ENCODE measurements around the gene SLC45A1.

DNA sequence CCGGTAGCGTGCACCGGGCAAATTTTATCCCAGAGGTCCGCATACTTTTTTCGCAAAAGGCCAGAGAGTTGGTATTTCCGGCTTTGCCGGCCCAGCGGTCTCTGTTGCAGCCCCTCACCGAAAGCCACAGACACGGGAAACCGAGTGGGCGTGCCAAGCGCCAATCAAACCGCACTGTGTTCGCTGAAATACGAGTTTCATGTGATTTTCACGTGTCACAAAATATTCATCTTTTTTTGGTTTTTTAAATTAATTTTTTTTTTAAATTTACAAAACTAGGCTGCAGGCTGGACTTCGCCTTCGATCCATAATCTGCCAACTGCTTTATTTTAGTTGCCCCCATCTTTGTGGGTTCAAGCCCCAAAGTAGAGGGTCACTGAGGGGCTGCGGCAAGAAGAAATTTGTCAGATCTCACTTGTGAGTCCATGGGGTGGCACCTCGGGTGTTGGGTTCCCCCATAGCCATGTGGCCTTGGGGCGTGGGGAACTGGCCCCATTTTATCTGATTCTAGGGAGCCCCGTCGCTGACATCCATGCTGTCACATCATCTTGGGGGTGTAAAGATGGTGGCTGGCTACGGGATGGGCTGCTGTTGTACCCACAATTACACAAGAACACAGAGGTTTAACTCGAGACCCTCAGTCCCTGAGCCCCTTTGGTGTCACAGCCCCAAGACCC lies 20.8 kb downstream of the SLC45A1 start:
- TF ChIP-seq, protein P1, sequence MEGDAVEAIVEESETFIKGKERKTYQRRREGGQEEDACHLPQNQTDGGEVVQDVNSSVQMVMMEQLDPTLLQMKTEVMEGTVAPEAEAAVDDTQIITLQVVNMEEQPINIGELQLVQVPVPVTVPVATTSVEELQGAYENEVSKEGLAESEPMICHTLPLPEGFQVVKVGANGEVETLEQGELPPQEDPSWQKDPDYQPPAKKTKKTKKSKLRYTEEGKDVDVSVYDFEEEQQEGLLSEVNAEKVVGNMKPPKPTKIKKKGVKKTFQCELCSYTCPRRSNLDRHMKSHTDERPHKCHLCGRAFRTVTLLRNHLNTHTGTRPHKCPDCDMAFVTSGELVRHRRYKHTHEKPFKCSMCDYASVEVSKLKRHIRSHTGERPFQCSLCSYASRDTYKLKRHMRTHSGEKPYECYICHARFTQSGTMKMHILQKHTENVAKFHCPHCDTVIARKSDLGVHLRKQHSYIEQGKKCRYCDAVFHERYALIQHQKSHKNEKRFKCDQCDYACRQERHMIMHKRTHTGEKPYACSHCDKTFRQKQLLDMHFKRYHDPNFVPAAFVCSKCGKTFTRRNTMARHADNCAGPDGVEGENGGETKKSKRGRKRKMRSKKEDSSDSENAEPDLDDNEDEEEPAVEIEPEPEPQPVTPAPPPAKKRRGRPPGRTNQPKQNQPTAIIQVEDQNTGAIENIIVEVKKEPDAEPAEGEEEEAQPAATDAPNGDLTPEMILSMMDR (conservative IDR thresholded peaks at IDR 0.05; ENCODE audit: low read length), result no peak
- no peak for TF ChIP-seq EZH2phosphoT487 (IDR thresholded peaks at IDR 0.05; ENCODE audit: borderline replicate concordance)

All from Loucy (cell line).